ENCODE measurements around the gene NCKAP1. TPM values are rescaled to one million over a fixed set of nuclear protein-coding genes. Genes with fewer than 3 reads are reported as not detected.

Gene NCKAP1
- total and polyA plus RNA-seq, 2 donors from 2014 or later = 45.4 to 140 TPM

GRCh38 chr2:182920089-182920488 lies 118.2 kb downstream of the NCKAP1 start:
- Histone ChIP-seq H3K36me3 (ENCODE audit: control insufficient read depth in 2 of 3, insufficient read depth in 3 of 3, low read length in 3 of 3) (peaks cover 0 to 2% (median under 1%) of the 10 kb centered on the region in 3 donors), H3K9me3 (ENCODE audit: control insufficient read depth in 2 of 3, insufficient read depth in 1 of 3, low read length in 3 of 3) (no peaks in the 10 kb centered on the region), H3K4me1 (ENCODE audit: control insufficient read depth in 2 of 3, insufficient read depth in 2 of 3, low read depth in 1 of 3, low read length in 3 of 3) (no peaks in the 10 kb centered on the region), H3K4me3 (ENCODE audit: low read length in 3 of 3) (no peak overlapping the region), H3K27me3 (ENCODE audit: control insufficient read depth, insufficient read depth, low read length) (no peaks in the 10 kb centered on the region), H3K9ac (ENCODE audit: low read length in 3 of 3) (no peak overlapping the region), H3K27ac (ENCODE audit: low read depth in 2 of 2, low read length in 2 of 2) (no peak overlapping the region)
- DNase-seq = no peak
- no peak for TF ChIP-seq CTCF (IDR thresholded peaks at IDR 0.05; ENCODE audit: borderline replicate concordance, extremely low read depth, insufficient read depth)
- no peak for FAIRE-seq
- intact Hi-C loops (cut with DNase I) = no loop called here

DNA sequence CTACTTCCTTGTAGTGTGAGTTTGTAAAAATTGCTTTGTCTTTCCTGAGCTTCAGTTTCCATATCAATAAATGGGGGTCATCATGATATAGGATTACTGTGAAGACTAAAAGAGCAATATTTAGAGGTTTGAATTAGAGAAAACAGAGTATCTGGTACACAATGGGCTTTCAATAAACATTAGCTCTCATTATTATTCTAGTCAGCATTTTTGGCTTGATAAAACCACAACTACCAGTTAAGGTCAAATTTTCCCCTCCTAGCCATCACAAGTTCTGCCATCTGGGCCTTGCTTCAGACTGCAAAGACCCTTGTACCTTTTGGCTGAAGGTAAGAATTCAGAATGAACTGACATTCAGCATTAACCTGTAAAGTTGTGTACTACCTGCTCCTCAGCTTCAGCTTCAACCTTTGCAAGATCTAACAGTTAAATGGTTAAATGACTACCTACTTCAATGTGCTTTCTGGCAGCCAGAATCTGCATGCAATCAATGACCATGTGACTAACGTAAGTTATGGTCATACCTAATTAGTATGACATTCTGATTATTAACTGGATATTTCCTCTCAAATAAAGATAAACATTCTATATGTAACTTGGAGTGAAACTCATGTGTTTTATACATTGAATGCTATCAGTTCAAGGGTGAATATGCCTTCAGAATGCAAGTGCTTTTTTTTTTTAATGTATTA lies 119.2 kb downstream of the NCKAP1 start:
- intact Hi-C loops (cut with DNase I) = no loop called here
- Histone ChIP-seq H3K27me3 (ENCODE audit: control insufficient read depth, insufficient read depth, low read length) (no peaks in the 10 kb centered on the region), H3K4me1 (ENCODE audit: control insufficient read depth in 2 of 3, insufficient read depth in 2 of 3, low read depth in 1 of 3, low read length in 3 of 3) (no peaks in the 10 kb centered on the region), H3K9me3 (ENCODE audit: control insufficient read depth in 2 of 3, insufficient read depth in 1 of 3, low read length in 3 of 3) (no peaks in the 10 kb centered on the region), H3K36me3 (ENCODE audit: control insufficient read depth in 2 of 3, insufficient read depth in 3 of 3, low read length in 3 of 3) (peaks cover 0 to 6% (median 2%) of the 10 kb centered on the region in 3 donors), H3K9ac (ENCODE audit: low read length in 3 of 3) (no peak overlapping the region), H3K4me3 (ENCODE audit: low read length in 3 of 3) (no peak overlapping the region), H3K27ac (ENCODE audit: low read depth in 2 of 2, low read length in 2 of 2) (no peak overlapping the region)
- no peak for FAIRE-seq
- no peak for TF ChIP-seq CTCF (IDR thresholded peaks at IDR 0.05; ENCODE audit: borderline replicate concordance, extremely low read depth, insufficient read depth)
- no peak for DNase-seq

DNA sequence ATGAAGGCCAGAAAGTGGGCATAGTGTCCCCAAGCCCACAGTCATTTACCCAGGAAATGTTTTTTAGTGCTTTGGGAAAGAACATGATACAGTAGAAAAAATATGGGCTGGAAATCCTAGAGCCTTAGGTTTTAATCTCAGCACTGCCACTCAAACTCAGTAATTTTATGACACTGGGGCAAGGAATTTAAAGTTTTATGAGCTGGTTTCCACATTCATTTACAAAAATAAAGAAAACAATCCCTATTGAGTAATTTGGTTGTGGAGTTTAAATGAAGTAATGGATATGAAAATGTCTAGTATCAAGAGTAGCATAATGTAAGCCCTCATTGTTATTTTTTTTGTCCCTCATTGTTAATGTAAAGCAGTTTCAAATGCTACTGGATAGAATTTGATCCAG lies 120.3 kb downstream of the NCKAP1 start:
- no peak overlapping the region for H3K4me3 ChIP-seq (ENCODE audit: low read length in 3 of 3)
- no peaks in the 10 kb centered on the region for H3K27me3 ChIP-seq (ENCODE audit: control insufficient read depth, insufficient read depth, low read length)
- no peak for FAIRE-seq
- no peak for DNase-seq
- intact Hi-C loops (cut with DNase I) = no loop called here
- H3K9ac ChIP-seq (ENCODE audit: low read length in 3 of 3) = no peak overlapping the region
- no peak for TF ChIP-seq CTCF (IDR thresholded peaks at IDR 0.05; ENCODE audit: borderline replicate concordance, extremely low read depth, insufficient read depth)
- no peak overlapping the region for H3K27ac ChIP-seq (ENCODE audit: low read depth in 2 of 2, low read length in 2 of 2)
- no peaks in the 10 kb centered on the region for H3K9me3 ChIP-seq (ENCODE audit: control insufficient read depth in 2 of 3, insufficient read depth in 1 of 3, low read length in 3 of 3)
- H3K4me1 ChIP-seq (ENCODE audit: control insufficient read depth in 2 of 3, insufficient read depth in 2 of 3, low read depth in 1 of 3, low read length in 3 of 3) = no peaks in the 10 kb centered on the region
- peaks cover 0 to 8% (median 2%) of the 10 kb centered on the region in 3 donors for H3K36me3 ChIP-seq (ENCODE audit: control insufficient read depth in 2 of 3, insufficient read depth in 3 of 3, low read length in 3 of 3)
